H1 (cell line): Measurements from ENCODE around the gene IDI2. TPM values are rescaled to one million over a fixed set of nuclear protein-coding genes. Genes with fewer than 3 reads are reported as not detected.

ENCODE experiments used
- CTCF ChIA-PET: fragments of 300-600 bp; sonication (Branson Sonifier 250); formaldehyde crosslinking; loops from one replicate; lab custom pipeline; 2021; ENCODE audit not compliant: partially characterized antibody; lab: Charles Lee
- POLR2A ChIA-PET: fragments of 300-600 bp; sonication (Branson Sonifier 250); formaldehyde crosslinking; loops from one replicate; lab custom pipeline; 2021; ENCODE audit warnings: inconsistent platforms; ENCODE audit not compliant: partially characterized antibody; lab: Charles Lee
- DNase-seq, 2 experiments: peaks; one replicate each; pipeline versions ENCODE4 v3.0.0 to v3.0.0-alpha.2; 2010 to 2022; ENCODE audit warnings: low spot score in 2 of 2, low read depth in 1 of 2, mixed read lengths in 1 of 2
- FAIRE-seq: peaks from 2 replicates; lab custom pipeline; 2011; peaks lifted over from hg19 to GRCh38; lab: Jason Lieb, UNC
- H2AFZ ChIP-seq: 2 replicates; pipeline ENCODE4 v1.8.1; 2012; ENCODE audit warnings: low read length, inconsistent platforms
- H2AK5ac ChIP-seq: 2 replicates; pipeline ENCODE4 v1.6.1; 2013; ENCODE audit warnings: low read depth, low read length
- H2BK120ac ChIP-seq: replicated peaks from 2 replicates; pipeline ENCODE3; 2013; ENCODE audit warnings: low read depth, low read length, inconsistent platforms
- H2BK12ac ChIP-seq: 2 replicates; pipeline ENCODE4 v1.6.1; 2013; ENCODE audit warnings: low read depth, low read length
- H2BK15ac ChIP-seq: 2 replicates; pipeline ENCODE4 v1.6.1; 2013; ENCODE audit warnings: low read length
- H2BK20ac ChIP-seq: 2 replicates; pipeline ENCODE4 v1.6.1; 2013; ENCODE audit warnings: low read length
- H2BK5ac ChIP-seq: 2 replicates; pipeline ENCODE4 v1.6.1; 2013; ENCODE audit warnings: low read depth, low read length
- H3K14ac ChIP-seq: 2 replicates; pipeline ENCODE4 v1.6.1; 2013; ENCODE audit warnings: inconsistent platforms; ENCODE audit not compliant: insufficient read length
- H3K18ac ChIP-seq: 2 replicates; pipeline ENCODE4 v1.6.1; 2013; ENCODE audit warnings: low read length; ENCODE audit errors: extremely low read depth
- H3K23ac ChIP-seq: 2 replicates; pipeline ENCODE4 v1.6.1; 2013; ENCODE audit warnings: inconsistent platforms; ENCODE audit not compliant: insufficient read length
- H3K23me2 ChIP-seq: 2 replicates; pipeline ENCODE4 v1.6.1; 2013; ENCODE audit warnings: low read depth, low read length
- H3K27ac ChIP-seq: 2 replicates; pipeline ENCODE4 v1.6.1; 2011; ENCODE audit warnings: low read depth, low read length, inconsistent platforms
- H3K27me3 ChIP-seq, 4 experiments: replicated peaks in 1 of 4; 1 replicate in 1 of 4; 2 replicates in 3 of 4; pipeline versions ENCODE4 v1.6.1 to v1.8.1; 2011 to 2013; ENCODE audit warnings: low read length in 3 of 4, mild to moderate bottlenecking in 3 of 4, inconsistent platforms in 2 of 4, mixed read lengths in 2 of 4, moderate library complexity in 1 of 4; ENCODE audit not compliant: control insufficient read depth in 3 of 4, insufficient read depth in 3 of 4; ENCODE audit errors: extremely low read depth in 1 of 4
- H3K36me3 ChIP-seq, 4 experiments: 2 replicates each; pipeline versions ENCODE4 v1.6.1 to v1.8.1; 2011 to 2013; ENCODE audit warnings: mild to moderate bottlenecking in 4 of 4, low read length in 3 of 4, moderate library complexity in 2 of 4, control low read depth in 1 of 4, inconsistent platforms in 1 of 4; ENCODE audit not compliant: insufficient read depth in 4 of 4, control insufficient read depth in 2 of 4
- H3K4ac ChIP-seq: replicated peaks from 2 replicates; pipeline ENCODE3; 2013; ENCODE audit warnings: low read length, low read depth, mixed read lengths, inconsistent platforms; ENCODE audit not compliant: insufficient read length
- H3K4me1 ChIP-seq, 4 experiments: replicated peaks in 1 of 4; 1 replicate in 1 of 4; 2 replicates in 3 of 4; pipeline versions ENCODE4 v1.6.1 to v1.8.1; 2011 to 2013; ENCODE audit warnings: low read length in 3 of 4, inconsistent platforms in 2 of 4, mixed read lengths in 1 of 4; ENCODE audit not compliant: insufficient read depth in 4 of 4, control insufficient read depth in 3 of 4
- H3K4me2 ChIP-seq, 2 experiments: 2 replicates each; pipeline versions ENCODE4 v1.6.1 to v1.8.1; 2011 to 2013; ENCODE audit warnings: low read depth in 2 of 2, low read length in 2 of 2, control low read depth in 1 of 2, inconsistent platforms in 1 of 2, mild to moderate bottlenecking in 1 of 2; ENCODE audit not compliant: insufficient read depth in 1 of 2
- H3K4me3 ChIP-seq, 4 experiments: fragments of 200-600, 300-600 bp in 1 of 4; sonication (generic), shearing (Covaris generic), sonication (Bioruptor Twin) in 1 of 4; 2 replicates each; pipeline versions ENCODE4 v1.5.1 to v1.8.1; 2011 to 2016; ENCODE audit warnings: low read length in 4 of 4, low read depth in 3 of 4, control low read depth in 2 of 4, inconsistent platforms in 2 of 4, mild to moderate bottlenecking in 2 of 4, mixed read lengths in 1 of 4, moderate library complexity in 1 of 4; ENCODE audit not compliant: insufficient read depth in 2 of 4; ENCODE audit errors: extremely low read depth in 1 of 4
- H3K56ac ChIP-seq: replicated peaks from 2 replicates; pipeline ENCODE3; 2013; ENCODE audit warnings: low read depth, mild to moderate bottlenecking, mixed read lengths, low read length, inconsistent platforms; ENCODE audit not compliant: insufficient read length
- H3K79me1 ChIP-seq: 2 replicates; pipeline ENCODE4 v1.6.1; 2013; ENCODE audit warnings: low read depth, low read length, control low read depth
- H3K79me2 ChIP-seq, 2 experiments: 2 replicates each; pipeline versions ENCODE4 v1.6.1 to v1.8.1; 2012 to 2013; ENCODE audit warnings: low read length in 2 of 2, mild to moderate bottlenecking in 2 of 2, inconsistent platforms in 1 of 2; ENCODE audit not compliant: insufficient read depth in 2 of 2, control insufficient read depth in 1 of 2
- H3K9ac ChIP-seq, 4 experiments: replicated peaks in 1 of 4; 1 replicate in 1 of 4; 2 replicates in 3 of 4; pipeline versions ENCODE4 v1.6.1 to v1.8.1; 2011 to 2013; ENCODE audit warnings: low read depth in 3 of 4, low read length in 3 of 4, control low read depth in 2 of 4, mild to moderate bottlenecking in 2 of 4, moderate library complexity in 2 of 4, inconsistent platforms in 1 of 4; ENCODE audit errors: extremely low read depth in 1 of 4
- H3K9me3 ChIP-seq, 2 experiments: 2 replicates each; pipeline versions ENCODE4 v1.6.1 to v1.8.1; 2012 to 2013; ENCODE audit warnings: mild to moderate bottlenecking in 2 of 2, moderate library complexity in 2 of 2, control low read depth in 1 of 2, inconsistent platforms in 1 of 2, low read depth in 1 of 2, low read length in 1 of 2, mixed read lengths in 1 of 2; ENCODE audit not compliant: insufficient read depth in 2 of 2
- H4K20me1 ChIP-seq, 2 experiments: replicated peaks in 1 of 2; 2 replicates each; pipeline versions ENCODE3 to v1.8.1; 2011 to 2013; ENCODE audit warnings: inconsistent platforms in 2 of 2, low read length in 2 of 2, mild to moderate bottlenecking in 1 of 2; ENCODE audit not compliant: insufficient read depth in 2 of 2, control insufficient read depth in 1 of 2
- H4K5ac ChIP-seq: 2 replicates; pipeline ENCODE4 v1.6.1; 2013; ENCODE audit warnings: low read length, low read depth, mixed read lengths, inconsistent platforms; ENCODE audit not compliant: insufficient read length
- H4K8ac ChIP-seq: 2 replicates; pipeline ENCODE4 v1.8.0; 2013; ENCODE audit warnings: mild to moderate bottlenecking, moderate library complexity, low read length, inconsistent platforms; ENCODE audit not compliant: insufficient read depth; ENCODE audit errors: extremely low read depth
- H4K91ac ChIP-seq: replicated peaks from 2 replicates; pipeline ENCODE3; 2013; ENCODE audit warnings: low read length, mixed read lengths, inconsistent platforms; ENCODE audit not compliant: insufficient read length
- E2F6 ChIP-seq: IDR thresholded peaks from 2 replicates; pipeline ENCODE4 v1.6.1; 2012; ENCODE audit warnings: inconsistent platforms
- EGR1 ChIP-seq: IDR thresholded peaks from 2 replicates; pipeline ENCODE4 v1.6.1; 2011; ENCODE audit warnings: low read depth, low read length, borderline replicate concordance
- HDAC2 ChIP-seq, 2 experiments: fragments of 300-600 bp in 1 of 2; sonication (generic) in 1 of 2; IDR thresholded peaks; 2 replicates each; pipeline ENCODE4 v1.6.1; 2011 to 2012; ENCODE audit warnings: low read depth in 2 of 2, low read length in 2 of 2, mild to moderate bottlenecking in 2 of 2, moderate library complexity in 2 of 2, borderline replicate concordance in 1 of 2, inconsistent platforms in 1 of 2
- HDAC6 ChIP-seq: IDR thresholded peaks from one replicate; pipeline ENCODE4 v1.7.1; 2012; ENCODE audit warnings: low read depth, mild to moderate bottlenecking, inconsistent platforms, low read length, moderate library complexity
- NANOG ChIP-seq: IDR thresholded peaks from 2 replicates; pipeline ENCODE4 v1.6.1; 2011; ENCODE audit warnings: low read length, low read depth, mild to moderate bottlenecking, inconsistent platforms; ENCODE audit not compliant: insufficient read depth, poor library complexity, severe bottlenecking
- NRF1 ChIP-seq: IDR thresholded peaks from 2 replicates; pipeline ENCODE4 v1.6.1; 2011; ENCODE audit warnings: mild to moderate bottlenecking, low read depth, low read length, improper control_type of control experiment
- RAD21 ChIP-seq, 2 experiments: IDR thresholded peaks in 1 of 2; conservative IDR thresholded peaks in 1 of 2; 2 replicates each; pipeline ENCODE4 v1.6.1; 2011; ENCODE audit warnings: low read depth in 2 of 2, low read length in 2 of 2, improper control_type of control experiment in 1 of 2, inconsistent platforms in 1 of 2, mild to moderate bottlenecking in 1 of 2, moderate library complexity in 1 of 2
- SIN3A ChIP-seq, 2 experiments: IDR thresholded peaks in 1 of 2; conservative IDR thresholded peaks in 1 of 2; 2 replicates each; pipeline ENCODE4 v1.6.1; 2011 to 2012; ENCODE audit warnings: low read length in 2 of 2, improper control_type of control experiment in 1 of 2, low read depth in 1 of 2, mild to moderate bottlenecking in 1 of 2
- SIX5 ChIP-seq: IDR thresholded peaks from 2 replicates; pipeline ENCODE4 v1.6.1; 2011; ENCODE audit warnings: mild to moderate bottlenecking, low read depth, low read length
- TAF7 ChIP-seq: optimal IDR thresholded peaks from 2 replicates; pipeline ENCODE3; 2011; ENCODE audit warnings: low read depth, mild to moderate bottlenecking, inconsistent platforms, low read length, moderate library complexity, borderline replicate concordance
- TBP ChIP-seq: IDR thresholded peaks from 2 replicates; pipeline ENCODE4 v1.6.1; 2011; ENCODE audit warnings: low read depth, low read length, improper control_type of control experiment
- YY1 ChIP-seq: IDR thresholded peaks from 2 replicates; pipeline ENCODE4 v1.6.1; 2011; ENCODE audit warnings: low read depth, mild to moderate bottlenecking, low read length
- WGBS, 2 experiments: shearing (Covaris generic) in 1 of 2; methylation state at CpG; one replicate each; pipeline versions ENCODE4 v1.1.6 to v1.1.7; 2013 to 2015; ENCODE audit warnings: low lambda C conversion rate in 2 of 2, mixed read lengths in 2 of 2, inconsistent platforms in 1 of 2, low coverage in 1 of 2, missing lambda C conversion rate in 1 of 2; ENCODE audit not compliant: insufficient replicate concordance in 2 of 2, insufficient coverage in 1 of 2, insufficient read length in 1 of 2; ENCODE audit errors: extremely low coverage in 1 of 2, missing lambda C conversion rate in 1 of 2; 5-methylcytosine and 5-hydroxymethylcytosine counted together
- polyA plus RNA-seq, 7 experiments: library from polyadenylated mRNA; depleted of rRNA in 3 of 7; stranded (reverse) in 5 of 7; unstranded in 2 of 7; fragments of >200 nt in 5 of 7; fragments of 200-250 nt in 2 of 7; gene quantifications; 1 replicate in 5 of 7; 2 replicates in 1 of 7; 4 replicates in 1 of 7; pipeline versions ENCODE4 v1.2.1 to v1.2.3, GENCODE V29; 2011 to 2013; ENCODE audit warnings: missing spikeins in 2 of 7, mixed read lengths in 2 of 7
- total RNA-seq: library from RNA; stranded (reverse); fragmentation: NEBNext Ultra II Directional; extraction: Animal tissue kit (Norgen Biotek cat#: 25700); gene quantifications from 2 replicates; pipeline ENCODE4 v1.2.1, GENCODE V29; 2021

Gene IDI2
- total and polyA plus RNA-seq, 2 of the 8 experiments (the other 6 are each of a cell fraction or from before 2014, with no cell fraction given), result not detected

- Histone ChIP-seq H3K36me3 (peaks cover 0 to 20% (median 10%) of the 10 kb centered on the region in 4 experiments; a peak in 5 of 8 replicates), H3K27ac (no peak overlapping the region), H3K56ac (no peak overlapping the region), H2AFZ (no peak overlapping the region), H3K4me1 (no peaks in the 10 kb centered on the region; a peak in 1 of 7 replicates), H2BK15ac (no peak overlapping the region), H3K4ac (no peak overlapping the region), H3K79me2 (no peaks in the 10 kb centered on the region), H3K14ac (no peak overlapping the region), H3K4me2 (no peak overlapping the region), H3K27me3 (no peaks in the 10 kb centered on the region), H2BK5ac (no peak overlapping the region), H3K18ac (no peak overlapping the region), H4K20me1 (peaks cover 4 to 7% of the 10 kb centered on the region in 2 experiments), H3K23me2 (no peaks in the 10 kb centered on the region), H3K4me3 (no peak overlapping the region), H4K5ac (no peak overlapping the region), H2BK20ac (no peak overlapping the region), H2BK120ac (no peak overlapping the region), H4K8ac (no peak overlapping the region), H3K79me1 (no peaks in the 10 kb centered on the region; the same call in 1 of the 2 replicates), H3K23ac (no peak overlapping the region), H2BK12ac (no peak overlapping the region), H3K9me3 (no peaks in the 10 kb centered on the region), H3K9ac (peak overlapping the region in 1 of 4 experiments; percentile 24; a peak in 1 of 7 replicates), H4K91ac (no peak overlapping the region), H2AK5ac (no peak overlapping the region)
- CTCF ChIA-PET, result interaction anchor here (0.6 kb wide), 1 partner anchor 223 kb away, joined by 4 read pairs; no protein-coding TSS in a partner anchor
- DNase-seq (no peak), FAIRE-seq (no peak)
- POLR2A ChIA-PET, result interaction anchor here (1.0 to 1.7 kb wide), 5 partner anchors 9 to 23 kb away, joined by 3 to 7 read pairs (median 4); partner anchors contain the start of gene IDI1
- 93% methylated on average over 11 of the region's 14 CpGs; no CpG with 5 or more reads in 1 of the 2 experiments for WGBS, 2 experiments
- TF ChIP-seq NANOG (no peak), YY1 (no peak), SIN3A (conservative IDR thresholded peaks at IDR 0.05 in 1 of 2, IDR thresholded peaks at IDR 0.05 in 1 of 2; ENCODE audit: low read depth in 1 of 2, low read length in 2 of 2) (no peak), E2F6 (no peak), HDAC6 (no peak), RAD21 (IDR thresholded peaks at IDR 0.05 in 1 of 2, conservative IDR thresholded peaks at IDR 0.05 in 1 of 2; ENCODE audit: low read depth in 2 of 2, low read length in 2 of 2) (no peak), TAF7 (no peak), SIX5 (no peak), NRF1 (no peak), HDAC2 (IDR thresholded peaks at IDR 0.05; ENCODE audit: borderline replicate concordance in 1 of 2, low read depth in 2 of 2, low read length in 2 of 2) (no peak), EGR1 (no peak), TBP (no peak)
Observed at GRCh38 chr10:1036341-1036791, 10.7 kb upstream of the IDI2 start.
